OCI-LY7 (cell line): Measurements from ENCODE around the gene OR10J4.

Experiments
- EZH2phosphoT487 ChIP-seq: fragments of 200-600 bp; sonication (generic); IDR thresholded peaks from 2 replicates; pipeline ENCODE4 v1.6.1; 2018; ENCODE audit warnings: low read depth, borderline replicate concordance, mild to moderate bottlenecking, mixed run types, antibody characterized with exemption, low read length, moderate library complexity, mixed read lengths
- TF ChIP-seq, protein P1 (sequence below): fragments of 200-600 bp; sonication (generic); conservative IDR thresholded peaks from 2 replicates; pipeline ENCODE4 v1.5.1; 2014; ENCODE audit warnings: mild to moderate bottlenecking, antibody characterized with exemption, low read length, moderate library complexity, mixed read lengths

DNA sequence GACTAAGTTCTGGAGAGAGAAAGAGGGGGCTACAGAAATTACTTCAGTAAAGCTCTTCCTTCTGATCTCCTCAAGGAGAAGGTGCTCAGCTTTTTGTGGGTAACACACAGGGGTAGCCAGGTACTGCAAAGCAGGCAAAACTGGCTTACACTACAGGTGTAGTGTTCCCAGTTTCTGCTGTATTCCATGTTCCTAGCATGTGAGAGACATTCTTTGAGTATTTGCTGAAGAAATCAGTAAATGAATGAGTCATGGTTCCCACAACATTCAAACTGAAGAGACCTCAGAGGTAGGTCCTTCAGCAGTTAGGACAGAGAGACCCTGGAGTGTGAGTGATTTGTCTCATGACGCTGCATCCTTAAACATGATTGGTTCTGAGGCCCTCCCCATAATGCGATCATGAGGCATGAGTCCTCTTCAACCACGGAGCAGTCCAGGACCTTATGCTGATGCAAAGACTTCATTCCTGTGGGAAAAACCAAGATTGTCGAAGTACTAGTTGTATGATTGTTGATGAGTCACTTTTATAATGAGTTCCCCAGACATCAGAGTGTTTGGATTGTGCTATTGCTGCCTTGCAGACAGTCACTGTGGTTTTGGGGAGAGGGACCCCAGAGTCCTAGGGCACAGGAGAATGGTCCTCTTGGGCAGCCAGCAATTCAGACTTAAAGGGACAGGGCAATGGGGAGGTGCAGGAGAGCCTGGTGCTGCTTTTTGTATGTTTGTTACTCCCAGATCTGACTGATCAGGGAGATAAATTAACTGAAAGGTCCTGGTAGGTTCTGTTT is 2.7 kb upstream of the OR10J4 start:
- TF ChIP-seq, protein P1, sequence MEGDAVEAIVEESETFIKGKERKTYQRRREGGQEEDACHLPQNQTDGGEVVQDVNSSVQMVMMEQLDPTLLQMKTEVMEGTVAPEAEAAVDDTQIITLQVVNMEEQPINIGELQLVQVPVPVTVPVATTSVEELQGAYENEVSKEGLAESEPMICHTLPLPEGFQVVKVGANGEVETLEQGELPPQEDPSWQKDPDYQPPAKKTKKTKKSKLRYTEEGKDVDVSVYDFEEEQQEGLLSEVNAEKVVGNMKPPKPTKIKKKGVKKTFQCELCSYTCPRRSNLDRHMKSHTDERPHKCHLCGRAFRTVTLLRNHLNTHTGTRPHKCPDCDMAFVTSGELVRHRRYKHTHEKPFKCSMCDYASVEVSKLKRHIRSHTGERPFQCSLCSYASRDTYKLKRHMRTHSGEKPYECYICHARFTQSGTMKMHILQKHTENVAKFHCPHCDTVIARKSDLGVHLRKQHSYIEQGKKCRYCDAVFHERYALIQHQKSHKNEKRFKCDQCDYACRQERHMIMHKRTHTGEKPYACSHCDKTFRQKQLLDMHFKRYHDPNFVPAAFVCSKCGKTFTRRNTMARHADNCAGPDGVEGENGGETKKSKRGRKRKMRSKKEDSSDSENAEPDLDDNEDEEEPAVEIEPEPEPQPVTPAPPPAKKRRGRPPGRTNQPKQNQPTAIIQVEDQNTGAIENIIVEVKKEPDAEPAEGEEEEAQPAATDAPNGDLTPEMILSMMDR = no peak
- no peak for TF ChIP-seq EZH2phosphoT487
